ENCODE data around the gene SIRT4.

DNA sequence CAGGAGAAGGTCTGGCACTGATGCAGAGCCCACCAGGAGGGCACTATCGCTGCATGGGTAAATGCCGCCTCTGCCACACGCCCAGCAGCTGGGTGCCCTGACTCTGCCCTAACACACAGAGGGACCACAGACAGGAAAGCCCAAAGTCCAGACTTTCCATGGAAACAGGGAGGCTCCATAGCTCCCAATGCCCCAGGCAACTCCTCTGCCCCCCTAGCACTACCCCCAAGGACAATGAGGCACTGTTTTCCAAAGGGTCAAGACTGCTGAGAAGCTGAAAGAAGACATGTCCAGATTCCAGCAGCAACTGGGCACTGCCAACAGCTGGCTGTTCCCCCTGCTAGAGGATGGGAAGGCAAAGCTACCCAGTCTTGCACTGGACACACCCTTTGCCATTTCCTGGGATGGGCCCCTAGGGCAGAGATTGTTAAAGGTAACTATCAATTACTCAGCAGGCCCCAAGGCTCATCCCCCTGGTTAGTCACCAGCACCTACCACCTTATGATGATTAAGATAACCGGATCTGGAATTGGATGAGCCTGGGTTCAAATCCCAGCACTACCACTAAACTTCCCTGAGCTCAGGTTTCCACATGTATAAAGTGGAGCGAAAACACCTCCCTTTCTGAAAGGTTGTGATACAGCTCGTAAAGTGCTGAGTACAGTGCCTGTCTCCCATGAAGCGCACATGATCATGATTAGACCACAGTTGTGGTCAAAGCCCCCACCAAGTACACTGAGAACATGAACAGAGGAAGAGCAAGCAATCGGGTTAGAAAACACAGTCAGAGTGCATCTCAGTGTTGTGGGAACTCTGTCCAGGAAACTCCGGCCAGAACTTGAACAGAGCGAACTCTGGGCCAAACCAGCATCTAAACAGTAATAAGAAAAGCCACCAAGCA, 39.9 kb upstream of the SIRT4 start:
- TF ChIP-seq, protein P1, sequence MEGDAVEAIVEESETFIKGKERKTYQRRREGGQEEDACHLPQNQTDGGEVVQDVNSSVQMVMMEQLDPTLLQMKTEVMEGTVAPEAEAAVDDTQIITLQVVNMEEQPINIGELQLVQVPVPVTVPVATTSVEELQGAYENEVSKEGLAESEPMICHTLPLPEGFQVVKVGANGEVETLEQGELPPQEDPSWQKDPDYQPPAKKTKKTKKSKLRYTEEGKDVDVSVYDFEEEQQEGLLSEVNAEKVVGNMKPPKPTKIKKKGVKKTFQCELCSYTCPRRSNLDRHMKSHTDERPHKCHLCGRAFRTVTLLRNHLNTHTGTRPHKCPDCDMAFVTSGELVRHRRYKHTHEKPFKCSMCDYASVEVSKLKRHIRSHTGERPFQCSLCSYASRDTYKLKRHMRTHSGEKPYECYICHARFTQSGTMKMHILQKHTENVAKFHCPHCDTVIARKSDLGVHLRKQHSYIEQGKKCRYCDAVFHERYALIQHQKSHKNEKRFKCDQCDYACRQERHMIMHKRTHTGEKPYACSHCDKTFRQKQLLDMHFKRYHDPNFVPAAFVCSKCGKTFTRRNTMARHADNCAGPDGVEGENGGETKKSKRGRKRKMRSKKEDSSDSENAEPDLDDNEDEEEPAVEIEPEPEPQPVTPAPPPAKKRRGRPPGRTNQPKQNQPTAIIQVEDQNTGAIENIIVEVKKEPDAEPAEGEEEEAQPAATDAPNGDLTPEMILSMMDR (IDR thresholded peaks at IDR 0.05 in 4 of 5, conservative IDR thresholded peaks at IDR 0.05 in 1 of 5): no peak
- TF ChIP-seq POLR2A (IDR thresholded peaks at IDR 0.05): no peak

Data from gastrocnemius medialis (tissue), 4 donors.